NCI-H2227 (cell line): ENCODE results near the gene FEN1.

Experiments used
- DNase-seq: peaks from one replicate; lab custom pipeline; 2025; ENCODE audit not compliant: unreplicated experiment; lab: John Stamatoyannopoulos, UW

FEN1 gene

DNA sequence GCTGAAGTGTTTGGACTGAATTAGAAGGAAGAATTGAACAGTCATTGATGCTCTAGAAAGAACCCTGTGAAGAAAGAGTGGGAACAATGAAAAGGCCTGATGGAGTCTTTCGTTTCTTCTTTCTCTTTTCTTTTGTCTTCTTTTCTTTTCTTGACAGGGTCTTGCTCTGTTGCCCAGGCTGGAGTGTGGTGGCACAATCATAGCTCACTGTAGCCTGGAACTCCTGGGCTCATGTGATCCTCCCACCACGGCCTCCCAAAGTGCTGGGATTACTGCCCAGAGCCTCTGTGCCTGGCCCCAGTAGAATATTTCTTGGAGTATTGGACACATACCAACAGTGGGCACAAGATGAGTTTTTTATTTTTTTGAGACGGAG is 1.1 kb downstream of the FEN1 start:
- DNase-seq, result no peak

DNA sequence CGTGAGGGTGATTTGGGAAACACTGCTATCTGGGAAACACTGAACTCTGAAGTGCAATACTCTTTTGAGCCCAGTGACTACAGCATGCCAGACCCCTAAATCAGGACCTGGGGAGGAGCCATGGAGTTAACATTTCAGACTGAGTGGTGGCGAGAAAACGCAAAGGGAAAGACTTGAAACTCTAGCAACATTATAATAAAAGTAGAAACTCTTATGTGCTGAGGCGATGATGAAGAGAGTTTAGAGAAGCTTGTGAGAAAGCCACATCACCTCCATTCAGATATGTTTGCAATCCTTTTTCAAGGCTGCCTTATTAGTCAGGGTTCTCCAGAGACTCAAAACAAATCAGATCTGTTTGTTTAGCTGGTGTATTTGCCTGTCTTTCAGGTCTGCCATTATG is 1.9 kb downstream of the FEN1 start:
- no peak for DNase-seq

DNA sequence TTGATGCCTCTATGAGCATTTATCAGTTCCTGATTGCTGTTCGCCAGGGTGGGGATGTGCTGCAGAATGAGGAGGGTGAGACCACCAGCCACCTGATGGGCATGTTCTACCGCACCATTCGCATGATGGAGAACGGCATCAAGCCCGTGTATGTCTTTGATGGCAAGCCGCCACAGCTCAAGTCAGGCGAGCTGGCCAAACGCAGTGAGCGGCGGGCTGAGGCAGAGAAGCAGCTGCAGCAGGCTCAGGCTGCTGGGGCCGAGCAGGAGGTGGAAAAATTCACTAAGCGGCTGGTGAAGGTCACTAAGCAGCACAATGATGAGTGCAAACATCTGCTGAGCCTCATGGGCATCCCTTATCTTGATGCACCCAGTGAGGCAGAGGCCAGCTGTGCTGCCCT is 2.7 kb downstream of the FEN1 start:
- no peak for DNase-seq

DNA sequence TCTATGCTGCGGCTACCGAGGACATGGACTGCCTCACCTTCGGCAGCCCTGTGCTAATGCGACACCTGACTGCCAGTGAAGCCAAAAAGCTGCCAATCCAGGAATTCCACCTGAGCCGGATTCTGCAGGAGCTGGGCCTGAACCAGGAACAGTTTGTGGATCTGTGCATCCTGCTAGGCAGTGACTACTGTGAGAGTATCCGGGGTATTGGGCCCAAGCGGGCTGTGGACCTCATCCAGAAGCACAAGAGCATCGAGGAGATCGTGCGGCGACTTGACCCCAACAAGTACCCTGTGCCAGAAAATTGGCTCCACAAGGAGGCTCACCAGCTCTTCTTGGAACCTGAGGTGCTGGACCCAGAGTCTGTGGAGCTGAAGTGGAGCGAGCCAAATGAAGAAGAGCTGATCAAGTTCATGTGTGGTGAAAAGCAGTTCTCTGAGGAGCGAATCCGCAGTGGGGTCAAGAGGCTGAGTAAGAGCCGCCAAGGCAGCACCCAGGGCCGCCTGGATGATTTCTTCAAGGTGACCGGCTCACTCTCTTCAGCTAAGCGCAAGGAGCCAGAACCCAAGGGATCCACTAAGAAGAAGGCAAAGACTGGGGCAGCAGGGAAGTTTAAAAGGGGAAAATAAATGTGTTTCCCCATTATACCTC is 3.3 kb downstream of the FEN1 start:
- no peak for DNase-seq

DNA sequence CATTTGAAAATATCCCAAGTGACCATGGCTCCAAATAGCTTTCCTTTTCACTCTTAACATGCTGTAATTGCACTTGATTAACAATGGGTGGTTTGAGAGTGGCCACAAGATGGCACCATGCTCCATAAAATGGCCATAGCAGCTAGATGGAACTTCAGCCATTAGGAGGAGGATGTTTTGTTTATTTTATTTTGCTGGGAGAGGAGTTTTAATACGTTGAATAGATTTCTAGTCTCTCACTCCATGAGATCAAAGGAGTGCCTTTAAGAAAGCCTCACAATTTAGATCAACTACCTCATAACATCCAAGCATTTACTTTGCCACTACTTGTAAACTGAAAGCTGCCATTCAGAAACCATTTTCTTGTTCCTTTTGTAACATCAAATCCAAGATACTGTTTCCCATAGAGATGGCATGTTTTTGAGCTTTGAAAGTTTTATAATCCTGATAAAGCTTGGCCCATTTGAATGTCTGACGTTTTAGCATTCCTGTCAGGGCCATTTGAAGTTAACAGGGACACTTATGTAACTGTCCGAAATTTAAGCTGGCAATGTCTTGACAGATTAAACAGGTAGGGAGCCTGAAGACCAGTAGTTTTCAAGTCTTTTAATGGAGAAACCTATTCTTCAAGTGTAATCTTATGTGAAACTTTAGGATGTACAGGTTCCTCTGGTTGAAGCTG is 4.7 kb downstream of the FEN1 start:
- DNase-seq, result peak; percentile 79

DNA sequence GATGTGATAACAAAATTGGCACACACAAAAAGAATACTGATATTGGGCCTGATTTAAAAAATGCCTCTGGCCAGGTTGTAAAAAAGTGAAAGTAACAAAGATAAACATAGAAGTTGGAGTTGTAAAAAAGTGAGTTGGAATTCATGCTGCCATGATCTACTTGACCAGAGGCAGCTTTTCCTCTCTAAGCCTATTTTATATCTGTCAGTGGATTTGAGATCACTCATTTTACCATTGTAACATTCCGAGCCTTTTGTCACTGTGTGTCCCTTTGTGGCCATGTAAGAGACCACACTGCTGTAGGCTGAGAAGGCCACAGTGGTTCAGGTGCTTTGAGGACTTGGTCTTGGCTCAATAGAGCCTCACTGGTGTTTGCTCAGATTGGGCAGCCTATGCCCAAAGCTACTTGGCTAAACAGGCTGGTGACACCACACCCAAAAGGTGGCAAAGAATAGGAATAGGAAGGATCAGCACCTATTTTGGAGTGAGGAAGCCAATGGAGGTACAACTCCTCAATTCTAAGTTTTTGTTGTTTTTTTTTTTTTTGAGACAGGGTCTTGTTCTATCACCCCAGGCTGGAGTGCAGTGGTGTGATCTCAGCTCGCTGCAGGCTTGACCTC is 7.1 kb downstream of the FEN1 start:
- no peak for DNase-seq

DNA sequence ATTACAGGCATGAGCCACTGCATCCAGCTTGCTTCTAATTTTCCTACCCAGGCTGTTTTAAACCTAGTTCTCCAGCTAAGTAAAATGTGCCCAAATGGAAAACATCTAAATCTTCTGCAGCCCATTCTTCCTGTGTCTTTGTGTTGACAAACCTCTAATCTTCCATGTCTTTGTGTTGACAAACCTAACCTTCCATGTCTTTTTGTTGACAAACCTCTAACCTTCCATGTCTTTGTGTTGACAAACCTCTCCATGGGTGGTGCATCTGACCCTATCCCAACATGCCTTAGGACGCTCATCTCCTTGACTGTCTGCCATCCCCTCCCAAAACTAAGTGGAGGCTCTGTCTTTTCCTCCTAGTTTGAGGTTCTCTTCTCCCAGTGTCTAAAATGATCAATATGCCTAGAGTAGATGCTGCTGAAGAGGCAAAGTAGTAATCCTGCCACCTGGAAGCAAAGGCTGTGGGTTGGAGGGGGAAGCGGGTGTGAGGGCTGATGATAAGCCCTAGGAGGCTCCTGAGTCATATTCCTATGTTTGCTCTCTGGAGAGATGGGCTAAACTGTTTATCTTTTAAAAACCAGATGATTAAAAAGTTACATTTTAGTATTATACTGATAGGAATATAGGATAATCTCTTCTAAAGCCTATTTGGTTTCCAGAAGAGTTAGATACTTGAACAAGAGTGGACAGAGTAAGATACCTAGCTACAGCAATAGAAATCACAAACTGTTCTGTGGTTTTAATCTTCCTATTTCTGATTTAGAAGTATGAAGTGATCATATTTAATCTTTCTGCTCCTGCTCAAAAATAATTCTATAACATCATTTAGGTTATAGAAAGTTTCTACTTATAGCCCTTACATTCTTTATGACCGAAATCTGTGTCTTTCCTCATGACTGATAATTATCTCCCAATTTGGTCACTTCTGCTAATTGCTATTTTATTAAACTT is 7.9 kb downstream of the FEN1 start:
- no peak for DNase-seq

DNA sequence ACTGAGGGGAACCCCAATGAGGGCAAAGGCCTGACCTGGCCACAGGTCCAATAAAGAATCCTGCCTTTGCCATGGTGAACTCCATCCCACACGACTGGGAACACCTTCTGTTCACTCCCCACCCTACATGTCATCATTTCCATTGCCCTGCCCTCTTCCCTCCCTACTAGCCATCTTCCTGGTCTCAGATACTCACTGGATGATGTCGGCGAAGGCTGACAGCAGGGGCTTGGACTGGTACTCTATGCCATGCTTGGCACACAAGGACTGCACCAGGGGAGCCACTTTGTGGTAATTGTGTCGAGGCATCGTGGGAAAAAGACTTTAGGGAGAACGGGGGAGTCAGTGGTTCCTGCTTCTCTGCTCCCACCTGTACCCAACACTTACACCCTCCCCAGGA is 9.9 kb downstream of the FEN1 start:
- no peak for DNase-seq

DNA sequence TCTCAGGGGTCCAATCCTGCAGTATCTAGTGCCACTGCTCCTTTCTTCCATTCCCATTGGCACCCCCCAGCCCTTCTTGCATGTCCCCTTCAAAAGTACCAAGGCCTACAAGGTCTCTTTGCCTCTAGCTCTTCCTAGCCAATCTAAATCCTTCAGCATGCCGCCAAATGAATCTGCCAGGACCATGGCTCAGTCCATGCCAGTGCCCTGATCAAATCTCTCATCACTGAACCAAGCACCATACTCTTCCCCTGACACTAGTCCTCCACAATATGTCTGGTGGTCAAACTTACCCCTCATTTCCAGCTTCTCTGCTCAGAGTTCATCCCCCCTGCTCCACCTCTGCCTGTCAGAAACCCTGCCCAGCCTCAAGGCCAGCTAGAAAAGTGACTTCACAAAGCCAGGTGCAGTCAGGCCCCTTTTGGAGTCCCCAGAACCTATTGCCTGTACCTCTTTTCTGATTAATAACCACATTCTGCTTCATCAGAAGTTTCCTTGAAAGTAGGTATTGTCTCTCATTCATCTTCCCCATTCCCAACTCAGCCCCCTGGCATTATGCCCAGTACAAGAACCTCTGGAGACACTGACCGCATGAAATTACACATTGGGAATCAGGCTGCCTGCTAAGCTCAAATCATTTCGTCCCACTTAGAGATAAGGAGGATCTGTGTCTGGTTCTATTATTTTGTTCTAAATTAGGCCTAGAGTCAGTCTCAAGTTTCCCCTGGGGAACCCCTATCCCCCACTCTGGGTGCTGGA is 11.4 kb downstream of the FEN1 start:
- peak; percentile 40 for DNase-seq

DNA sequence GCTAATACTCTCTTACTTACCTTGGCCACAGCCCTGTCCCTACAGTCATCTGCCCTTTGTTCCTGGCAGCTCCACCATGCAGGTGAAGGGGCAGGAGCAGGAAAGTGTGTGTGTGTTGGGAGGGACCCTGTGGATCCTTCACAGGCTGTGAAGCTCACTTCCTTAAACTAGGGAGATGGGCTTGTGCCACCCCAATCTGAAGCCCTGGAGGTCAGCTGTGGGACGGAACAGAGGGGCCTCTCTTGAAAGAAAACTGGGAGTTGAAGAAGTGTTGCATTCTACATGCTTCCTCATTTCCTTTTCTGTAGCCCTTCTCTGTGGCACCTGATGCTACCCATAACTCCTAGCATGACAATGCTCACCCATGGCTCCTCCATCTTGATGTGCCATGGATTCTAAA is 12.4 kb downstream of the FEN1 start:
- no peak for DNase-seq

DNA sequence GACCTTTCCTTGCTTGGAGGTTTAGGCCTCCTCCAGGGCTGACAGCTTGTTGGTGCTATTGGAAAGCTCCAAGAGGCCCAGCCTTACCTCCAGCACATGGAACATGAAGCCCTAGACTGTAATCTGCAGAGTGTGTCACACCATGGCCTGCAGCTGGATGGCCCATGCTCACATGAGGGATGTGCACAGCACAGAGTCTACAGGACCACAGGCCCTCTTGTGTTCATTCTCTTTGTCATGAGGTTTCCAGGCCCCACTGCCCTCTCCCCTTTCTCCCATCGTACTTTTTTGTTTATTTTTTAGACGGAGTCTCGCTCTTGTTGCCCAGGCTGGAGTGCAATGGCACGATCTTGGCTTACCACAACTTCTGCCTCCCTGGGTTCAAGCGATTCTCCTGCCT is 14.1 kb downstream of the FEN1 start:
- no peak for DNase-seq

DNA sequence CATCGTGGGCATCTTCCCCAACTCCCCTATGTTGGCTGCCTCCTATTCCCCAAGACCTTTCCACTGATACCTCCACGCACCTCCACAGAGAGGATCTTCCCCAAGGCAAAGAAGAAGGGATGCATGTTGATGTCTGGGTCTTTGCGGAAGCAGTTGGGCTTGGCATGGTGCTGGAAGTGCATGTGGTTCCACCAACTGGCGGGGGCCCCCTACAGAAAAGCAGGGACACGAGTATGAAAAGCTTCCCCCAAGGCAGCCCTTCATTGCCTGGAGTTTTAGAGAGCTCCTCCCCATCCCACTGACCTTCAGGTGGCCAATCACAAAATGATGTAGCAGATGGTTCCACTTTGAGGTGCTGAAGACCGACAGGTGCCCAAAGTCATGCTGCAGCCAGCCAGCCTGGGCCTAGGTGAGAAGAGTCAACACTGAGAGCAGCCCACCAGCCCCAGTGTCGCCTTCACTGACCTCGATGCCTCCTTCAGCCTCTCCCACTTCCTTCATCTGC is 18.0 kb downstream of the FEN1 start:
- no peak for DNase-seq

DNA sequence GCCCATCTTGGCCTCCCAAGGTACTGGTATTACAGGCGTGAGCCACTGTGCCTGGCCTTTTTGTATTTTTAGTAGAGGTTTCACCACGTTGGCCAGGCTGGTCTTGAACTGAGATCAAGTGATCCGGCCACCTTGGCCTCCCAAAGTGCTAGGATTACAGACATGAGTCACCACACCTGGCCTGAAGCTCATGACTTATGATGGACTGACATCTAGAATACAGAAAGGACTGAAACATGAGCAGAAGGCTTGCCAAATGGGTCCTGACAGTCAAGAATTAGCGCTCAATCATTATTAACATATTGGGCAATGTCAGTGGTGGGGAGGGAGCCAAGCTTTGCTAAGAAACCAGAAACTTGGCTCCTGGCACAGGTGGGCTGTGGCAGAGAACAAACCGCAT is 19.1 kb downstream of the FEN1 start:
- no peak for DNase-seq

DNA sequence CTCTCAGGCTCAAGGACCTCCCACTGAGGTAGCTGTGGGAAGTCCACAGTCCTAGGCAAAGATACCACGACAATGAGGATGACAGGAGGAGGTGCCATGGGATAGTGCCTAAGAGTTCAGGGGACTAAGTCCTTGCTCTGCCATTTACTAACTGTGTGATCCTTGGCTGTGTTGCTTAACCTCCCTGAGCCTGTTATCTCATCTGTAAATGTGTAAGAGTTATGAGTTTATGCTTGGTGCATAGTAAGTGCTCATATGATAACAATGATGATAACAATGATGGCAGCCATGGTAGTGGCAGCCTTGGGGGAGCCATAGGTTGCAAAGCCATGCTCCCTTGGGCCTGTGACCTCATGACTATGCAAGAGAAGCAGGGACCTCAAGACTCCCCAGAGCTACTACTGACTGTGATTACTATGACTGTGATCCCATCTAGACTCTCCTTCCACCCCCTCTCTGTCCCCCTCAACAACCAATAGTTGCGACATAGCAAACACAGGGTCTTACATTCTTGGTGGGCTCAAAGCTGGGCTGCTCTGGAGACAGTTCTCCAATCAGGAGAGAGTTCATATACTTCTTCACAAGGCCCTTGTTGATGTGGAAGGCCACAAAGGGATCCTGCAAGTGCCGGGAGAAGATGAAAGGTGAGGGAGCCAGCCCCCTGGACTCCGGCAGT is 20.2 kb downstream of the FEN1 start:
- DNase-seq, result no peak

DNA sequence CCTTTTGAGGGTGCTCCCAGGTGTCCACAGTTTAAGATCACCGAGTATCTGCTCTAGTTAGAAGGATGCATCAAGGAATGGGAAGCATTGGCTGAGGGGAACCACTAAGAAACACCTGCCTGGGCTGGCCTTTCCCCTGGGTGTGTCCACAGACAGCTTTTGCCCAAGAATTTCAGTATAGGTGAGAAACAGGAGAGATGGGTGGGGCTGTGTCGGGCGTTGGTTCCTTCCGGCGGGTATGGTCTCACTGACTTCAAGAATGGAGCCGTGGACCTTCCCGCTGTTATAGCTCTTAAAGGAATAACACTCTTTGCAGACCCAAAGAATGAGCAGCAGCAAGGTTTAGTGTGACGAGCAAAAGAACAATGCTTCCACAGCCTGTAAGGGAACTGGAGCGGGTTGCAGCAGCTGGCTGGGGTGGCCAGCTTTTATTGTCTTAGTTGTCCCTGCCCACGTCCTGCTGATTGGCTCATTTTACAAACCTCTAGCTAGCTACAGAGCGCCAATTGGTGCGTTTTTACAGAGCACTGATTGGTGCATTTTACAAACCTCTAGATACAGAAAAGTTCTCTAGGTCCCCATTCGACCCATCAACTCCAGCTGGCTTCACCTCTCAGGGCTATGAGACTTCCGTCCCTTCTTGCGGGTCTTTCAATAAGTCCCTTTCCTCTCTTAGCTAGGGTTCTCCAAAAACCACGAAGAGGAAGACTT is 21.7 kb downstream of the FEN1 start:
- DNase-seq, result peak; percentile 63

DNA sequence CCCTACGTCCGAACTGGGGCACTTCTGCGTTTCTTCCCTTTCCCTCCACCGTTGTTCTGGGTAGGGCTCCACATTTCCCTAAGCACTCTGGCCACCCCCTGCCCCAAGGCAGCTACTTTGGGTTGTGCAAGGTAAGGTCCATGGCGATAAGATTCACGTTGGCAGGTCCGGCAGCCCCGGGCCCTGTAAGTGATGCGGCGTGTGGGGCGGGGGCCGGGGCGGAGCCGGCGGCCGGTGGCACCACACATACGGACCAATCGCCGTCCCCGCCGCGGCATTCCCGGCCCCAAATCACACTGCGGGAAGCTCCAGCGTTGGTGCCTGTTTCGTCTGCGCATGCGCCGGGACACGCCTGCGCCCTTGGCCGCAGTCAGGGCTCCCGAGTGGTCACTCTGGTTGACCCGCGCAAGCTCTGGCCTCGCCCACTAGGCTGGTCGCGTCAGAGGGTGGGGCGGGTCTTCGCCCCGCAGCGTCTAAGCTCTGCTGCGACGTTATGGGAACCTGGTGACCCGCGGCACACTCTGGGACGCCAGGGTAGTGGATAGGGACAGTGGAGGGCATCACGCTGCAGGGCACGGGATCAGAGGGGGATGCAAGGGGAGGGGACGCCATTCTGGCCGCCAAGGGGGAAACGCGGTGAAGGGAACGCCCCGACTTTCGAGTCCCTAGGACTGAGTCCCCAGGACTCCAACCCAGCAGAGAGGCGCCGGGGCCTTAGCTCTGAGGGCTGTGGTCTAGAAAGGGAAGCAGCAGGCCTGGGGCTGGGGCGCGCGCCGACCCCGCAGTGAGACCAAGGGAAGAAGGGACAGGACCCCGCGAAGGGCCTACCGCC is 22.5 kb downstream of the FEN1 start:
- peak; percentile 96 for DNase-seq

DNA sequence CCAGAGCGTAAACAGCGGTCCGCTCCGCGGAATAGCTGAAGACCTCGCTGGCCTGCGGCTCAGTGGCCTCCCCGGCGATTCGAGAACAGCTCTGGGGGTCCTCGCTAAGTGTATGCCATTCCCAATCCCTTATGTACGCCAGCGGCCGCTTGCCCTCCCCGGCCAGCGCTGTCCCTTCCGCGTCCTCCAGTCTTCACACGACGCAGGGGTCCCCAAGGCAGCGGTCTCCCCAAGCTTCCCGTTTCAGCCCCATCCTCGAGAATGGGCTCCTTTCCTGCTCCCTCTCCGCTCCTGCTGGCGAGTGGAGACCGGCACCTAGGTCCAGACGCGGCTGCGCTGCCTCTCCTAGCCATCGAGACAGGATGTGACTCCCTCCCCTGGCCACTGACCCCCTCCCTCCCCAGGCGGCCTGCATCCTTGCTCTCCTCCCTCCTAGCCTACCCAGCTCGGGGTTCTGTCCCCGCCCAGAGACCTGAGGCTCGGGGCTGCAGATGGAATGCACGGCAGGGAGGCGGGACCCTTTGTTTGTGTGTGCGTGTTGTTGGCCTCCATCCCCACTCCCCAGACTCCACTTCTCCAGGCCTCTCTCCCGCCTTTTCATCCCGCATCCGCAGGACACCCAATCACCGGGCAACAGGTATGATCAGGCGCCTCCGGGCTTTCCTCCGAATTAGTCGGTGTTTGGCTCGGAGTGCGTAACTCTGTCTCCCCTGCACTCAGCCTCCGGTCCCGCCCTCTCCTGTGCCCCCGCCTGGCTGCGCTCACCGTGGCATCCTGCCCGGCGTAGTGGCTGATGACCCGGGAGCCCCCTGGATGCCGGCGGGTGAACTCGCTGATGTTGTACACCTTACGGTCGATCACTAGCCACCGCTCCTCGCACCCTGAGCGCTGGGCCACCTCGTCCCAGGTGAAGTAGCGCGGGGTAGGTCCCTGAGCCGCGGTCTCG is 23.4 kb downstream of the FEN1 start:
- peak; percentile 81 for DNase-seq
